ENCODE measurements around the gene KCNJ14.
A peak's percentile ranks its signal among the peaks of the same experiment; 100 is the strongest.

KCNJ14 gene

DNA sequence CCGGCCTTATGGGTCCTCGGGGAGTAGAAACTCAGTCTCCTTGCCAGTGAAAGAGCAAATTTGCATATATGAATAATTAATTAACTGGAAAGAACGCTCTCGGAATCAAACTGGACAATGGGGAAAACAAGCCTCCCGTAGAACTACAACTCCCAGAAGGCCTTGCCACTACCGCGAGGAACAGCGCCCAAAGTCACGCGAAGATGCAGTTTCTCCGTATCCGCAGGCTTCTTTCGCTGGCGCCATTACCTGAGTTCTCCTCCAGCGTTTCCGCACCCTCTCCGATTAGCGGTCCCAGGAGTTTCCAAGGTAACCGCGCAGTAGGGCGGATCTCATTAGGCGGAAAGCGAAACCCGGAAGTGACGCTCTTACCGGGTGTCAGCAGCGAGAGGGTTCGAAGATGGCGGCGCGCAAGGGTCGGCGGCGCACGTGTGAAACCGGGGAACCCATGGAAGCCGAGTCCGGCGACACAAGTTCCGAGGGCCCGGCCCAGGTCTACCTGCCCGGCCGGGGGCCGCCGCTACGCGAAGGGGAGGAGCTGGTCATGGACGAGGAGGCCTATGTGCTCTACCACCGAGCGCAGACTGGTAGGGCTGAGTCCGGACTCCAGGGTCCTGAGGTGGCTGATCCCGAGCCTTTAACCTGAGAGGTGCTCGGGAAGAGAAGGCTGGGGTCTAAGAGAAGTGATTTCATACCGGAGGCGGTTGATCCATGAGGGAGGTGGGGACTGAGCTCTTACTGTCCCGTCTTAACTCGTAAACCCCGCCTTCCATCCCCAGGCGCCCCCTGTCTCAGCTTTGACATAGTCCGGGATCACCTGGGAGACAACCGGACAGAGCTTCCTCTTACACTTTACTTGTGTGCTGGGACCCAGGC lies 9.5 kb upstream of the KCNJ14 start, which contains the start of gene GRWD1:
Gene GRWD1 (plus strand): TSS at position 378 of the 876 bp plus-strand sequence. CDS start 23 bp downstream, at position 401.
- in situ Hi-C loops (cut with HindIII; ENCODE audit: low pct_ligation_motif_present, low sequenced_read_pairs), result no loop called here
- Histone ChIP-seq H3K4me3 (ENCODE audit: low read depth, low read length) (peak within 1 kb of the TSS; percentile 97), H3K27me3 (replicated peaks) (peaks cover 17% of the 10 kb centered on the region), H3K36me3 (replicated peaks) (peaks cover 33% of the 10 kb centered on the region), H3K27ac (peak within 1 kb of the TSS; percentile 81)
- TF ChIP-seq, protein P1, sequence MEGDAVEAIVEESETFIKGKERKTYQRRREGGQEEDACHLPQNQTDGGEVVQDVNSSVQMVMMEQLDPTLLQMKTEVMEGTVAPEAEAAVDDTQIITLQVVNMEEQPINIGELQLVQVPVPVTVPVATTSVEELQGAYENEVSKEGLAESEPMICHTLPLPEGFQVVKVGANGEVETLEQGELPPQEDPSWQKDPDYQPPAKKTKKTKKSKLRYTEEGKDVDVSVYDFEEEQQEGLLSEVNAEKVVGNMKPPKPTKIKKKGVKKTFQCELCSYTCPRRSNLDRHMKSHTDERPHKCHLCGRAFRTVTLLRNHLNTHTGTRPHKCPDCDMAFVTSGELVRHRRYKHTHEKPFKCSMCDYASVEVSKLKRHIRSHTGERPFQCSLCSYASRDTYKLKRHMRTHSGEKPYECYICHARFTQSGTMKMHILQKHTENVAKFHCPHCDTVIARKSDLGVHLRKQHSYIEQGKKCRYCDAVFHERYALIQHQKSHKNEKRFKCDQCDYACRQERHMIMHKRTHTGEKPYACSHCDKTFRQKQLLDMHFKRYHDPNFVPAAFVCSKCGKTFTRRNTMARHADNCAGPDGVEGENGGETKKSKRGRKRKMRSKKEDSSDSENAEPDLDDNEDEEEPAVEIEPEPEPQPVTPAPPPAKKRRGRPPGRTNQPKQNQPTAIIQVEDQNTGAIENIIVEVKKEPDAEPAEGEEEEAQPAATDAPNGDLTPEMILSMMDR (IDR thresholded peaks at IDR 0.05; ENCODE audit: low read depth, low read length, missing control alignments), result peak; percentile 45
- peak; percentile 95 for DNase-seq

DNA sequence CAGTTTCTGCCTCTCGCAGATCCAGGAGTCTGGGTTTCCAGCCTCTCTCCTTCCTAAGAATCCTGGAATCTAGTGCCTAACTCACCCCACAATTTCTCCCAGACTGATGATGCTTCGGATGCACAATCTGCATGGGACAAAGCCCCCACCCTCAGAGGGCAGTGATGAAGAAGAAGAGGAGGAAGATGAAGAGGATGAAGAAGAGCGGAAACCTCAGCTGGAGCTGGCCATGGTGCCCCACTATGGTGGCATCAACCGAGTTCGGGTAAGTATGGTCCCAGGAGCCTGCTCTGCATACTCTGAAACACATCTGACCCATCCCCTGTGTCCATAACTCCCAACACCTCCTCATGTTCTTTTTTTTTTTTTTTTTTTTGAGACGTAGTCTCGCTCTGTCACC lies 8.8 kb upstream of the KCNJ14 start:
- peak overlapping the region; percentile 97 for H3K4me3 ChIP-seq (ENCODE audit: low read depth, low read length)
- H3K27ac ChIP-seq, result peak overlapping the region; percentile 81
- peaks cover 17% of the 10 kb centered on the region for H3K27me3 ChIP-seq (replicated peaks)
- TF ChIP-seq, protein P1 (IDR thresholded peaks at IDR 0.05; ENCODE audit: low read depth, low read length, missing control alignments), result no peak
- peaks cover 41% of the 10 kb centered on the region for H3K36me3 ChIP-seq (replicated peaks)
- DNase-seq, result no peak
- in situ Hi-C loops (cut with HindIII; ENCODE audit: low pct_ligation_motif_present, low sequenced_read_pairs), result no loop called here

DNA sequence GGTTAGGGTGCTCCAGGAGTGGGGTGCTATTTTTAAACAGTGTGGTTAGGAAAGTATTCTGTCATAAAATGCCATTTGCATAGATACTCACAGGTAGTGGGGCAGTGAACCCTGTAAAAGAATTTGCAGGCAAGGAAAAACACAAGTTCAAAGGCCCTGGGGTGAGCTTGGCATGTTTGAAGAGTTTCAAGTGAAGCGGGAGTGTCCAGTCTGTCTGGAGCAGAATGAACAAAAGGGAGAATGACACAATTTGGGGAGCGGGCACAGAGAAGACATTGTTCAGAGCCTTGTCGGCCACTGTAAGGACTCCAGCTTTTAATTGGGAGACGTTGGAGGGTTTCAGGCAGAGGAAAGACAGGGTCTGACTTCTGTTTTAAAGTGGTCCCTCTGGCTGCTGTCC lies 6.8 kb upstream of the KCNJ14 start:
- H3K27me3 ChIP-seq (replicated peaks), result peaks cover 6% of the 10 kb centered on the region
- no peak overlapping the region for H3K4me3 ChIP-seq (ENCODE audit: low read depth, low read length)
- TF ChIP-seq, protein P1 (IDR thresholded peaks at IDR 0.05; ENCODE audit: low read depth, low read length, missing control alignments), result no peak
- peaks cover 56% of the 10 kb centered on the region for H3K36me3 ChIP-seq (replicated peaks)
- in situ Hi-C loops (cut with HindIII; ENCODE audit: low pct_ligation_motif_present, low sequenced_read_pairs), result no loop called here
- H3K27ac ChIP-seq, result no peak overlapping the region
- no peak for DNase-seq

DNA sequence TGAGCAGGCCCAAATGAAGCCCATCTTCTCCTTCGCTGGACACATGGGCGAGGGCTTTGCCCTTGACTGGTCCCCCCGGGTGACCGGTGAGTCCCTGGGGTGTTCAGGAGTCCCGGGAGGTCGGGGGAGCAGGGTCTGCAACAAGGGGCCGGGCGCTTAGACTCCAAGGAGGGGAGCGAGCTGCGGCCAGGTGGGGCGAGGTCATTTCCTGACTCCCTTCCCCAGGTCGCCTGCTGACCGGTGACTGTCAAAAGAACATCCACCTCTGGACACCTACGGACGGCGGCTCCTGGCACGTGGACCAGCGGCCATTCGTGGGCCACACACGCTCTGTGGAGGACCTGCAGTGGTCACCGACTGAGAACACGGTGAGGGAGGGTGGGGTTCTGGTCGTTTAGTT lies 4.9 kb upstream of the KCNJ14 start:
- TF ChIP-seq, protein P1 (IDR thresholded peaks at IDR 0.05; ENCODE audit: low read depth, low read length, missing control alignments), result no peak
- Histone ChIP-seq H3K27me3 (replicated peaks) (no peaks in the 10 kb centered on the region), H3K36me3 (replicated peaks) (peaks cover 70% of the 10 kb centered on the region), H3K27ac (no peak overlapping the region), H3K4me3 (ENCODE audit: low read depth, low read length) (no peak overlapping the region)
- in situ Hi-C loops (cut with HindIII; ENCODE audit: low pct_ligation_motif_present, low sequenced_read_pairs), result no loop called here
- DNase-seq, result no peak

DNA sequence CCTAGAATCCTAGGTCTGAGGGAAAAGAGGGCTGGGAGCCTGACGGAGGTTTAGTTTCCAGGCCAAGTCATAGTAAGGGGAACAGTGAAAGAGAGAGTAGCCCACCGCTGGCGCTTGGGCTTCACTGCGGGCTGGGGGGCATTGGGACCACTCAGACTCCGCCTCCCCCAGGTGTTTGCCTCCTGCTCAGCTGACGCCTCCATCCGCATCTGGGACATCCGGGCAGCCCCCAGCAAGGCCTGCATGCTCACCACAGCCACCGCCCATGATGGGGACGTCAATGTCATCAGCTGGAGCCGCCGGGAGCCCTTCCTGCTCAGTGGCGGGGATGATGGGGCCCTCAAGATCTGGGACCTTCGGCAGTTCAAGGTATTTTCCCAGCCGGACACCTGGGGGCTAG lies 4.5 kb upstream of the KCNJ14 start:
- in situ Hi-C loops (cut with HindIII; ENCODE audit: low pct_ligation_motif_present, low sequenced_read_pairs), result no loop called here
- peaks cover 74% of the 10 kb centered on the region for H3K36me3 ChIP-seq (replicated peaks)
- TF ChIP-seq, protein P1 (IDR thresholded peaks at IDR 0.05; ENCODE audit: low read depth, low read length, missing control alignments), result no peak
- no peak overlapping the region for H3K4me3 ChIP-seq (ENCODE audit: low read depth, low read length)
- H3K27me3 ChIP-seq (replicated peaks), result no peaks in the 10 kb centered on the region
- H3K27ac ChIP-seq, result no peak overlapping the region
- no peak for DNase-seq
